Stomach (tissue), 4 donors: ENCODE measurements around the gene CCL21.

Source experiments
- CTCF ChIP-seq, 7 experiments: fragments of 450-650 bp in 4 of 7; fragments of 200-600 bp in 3 of 7; sonication (generic) in 3 of 7; IDR thresholded peaks; one replicate each; pipeline ENCODE4 v1.5.1; 2016 to 2019; ENCODE audit warnings: antibody characterized with exemption in 7 of 7, control low read depth in 2 of 7, mild to moderate bottlenecking in 1 of 7
- POLR2A ChIP-seq, 4 donors: fragments of 450-650 bp; IDR thresholded peaks; one replicate each; pipeline ENCODE4 v1.6.1; 2016; ENCODE audit warnings: antibody characterized with exemption in 4 of 4, control low read depth in 2 of 4, mild to moderate bottlenecking in 1 of 4, moderate library complexity in 1 of 4

- TF ChIP-seq CTCF (IDR thresholded peaks at IDR 0.05) (no peak), POLR2A (IDR thresholded peaks at IDR 0.05) (no peak)
These were observed 50.2 kb downstream of the CCL21 start for GRCh38 chr9:34659592-34660253.
